Measurements from ENCODE around the gene TMEM272. TPM values are rescaled to one million over a fixed set of nuclear protein-coding genes. Genes with fewer than 3 reads are reported as not detected.

TMEM272 gene
- total RNA-seq, 5 donors from 2014 or later (not counting 1 experiment from before 2014, with no cell fraction given), result 5.2 to 9.0 (median 8.8) TPM

GRCh38 chr13:51793570-51794271 is 51.3 kb downstream of the TMEM272 start:
- H3K27ac Mint-ChIP-seq, result peak overlapping the region in 1 of 2 donors; percentile 34
- POLR2A ChIA-PET, result interaction anchor here (0.7 to 1.2 kb wide), 3 partner anchors 168 to 651 kb away, joined by 3 to 5 read pairs (median 3); no protein-coding TSS in a partner anchor
- DNase-seq (no peak), ATAC-seq (replicated peaks in 1 of 4) (peak in 1 of 4 experiments; percentile 31)
- H3K27ac ChIP-seq (ENCODE audit: low read length), result no peak overlapping the region
- WGBS (ENCODE audit: insufficient coverage), result 63% methylated on average over 3 of the region's 6 CpGs
- peaks cover 59% of the 10 kb centered on the region for H3K36me3 Mint-ChIP-seq
- peaks cover 0 to 20% of the 10 kb centered on the region in 2 donors for H3K36me3 ChIP-seq (ENCODE audit: control insufficient read depth in 2 of 2, extremely low read depth in 1 of 2, insufficient read depth in 1 of 2, low read length in 1 of 2)
- peaks cover 0 to 8% of the 10 kb centered on the region in 2 experiments for H3K4me1 ChIP-seq (ENCODE audit: control insufficient read depth in 1 of 2, extremely low read depth in 1 of 2, insufficient read depth in 2 of 2, low read length in 2 of 2)
- H3K4me3 Mint-ChIP-seq, result no peak overlapping the region
- peaks cover 13 to 27% (median 14%) of the 10 kb centered on the region in 3 donors for H3K4me1 Mint-ChIP-seq
- H3K27me3 Mint-ChIP-seq, result no peaks in the 10 kb centered on the region
- H3K9me3 ChIP-seq, result no peaks in the 10 kb centered on the region
- no peak overlapping the region for H3K4me3 ChIP-seq (ENCODE audit: control insufficient read depth in 1 of 2, extremely low read depth in 1 of 2, low read length in 1 of 2)
- no peaks in the 10 kb centered on the region for H3K27me3 ChIP-seq (replicated peaks in 1 of 2; ENCODE audit: control insufficient read depth in 2 of 2, extremely low read depth in 1 of 2, insufficient read depth in 2 of 2, low read length in 1 of 2)
- CTCF ChIA-PET, result no interaction called here
- no peaks in the 10 kb centered on the region for H3K9me3 Mint-ChIP-seq

DNA sequence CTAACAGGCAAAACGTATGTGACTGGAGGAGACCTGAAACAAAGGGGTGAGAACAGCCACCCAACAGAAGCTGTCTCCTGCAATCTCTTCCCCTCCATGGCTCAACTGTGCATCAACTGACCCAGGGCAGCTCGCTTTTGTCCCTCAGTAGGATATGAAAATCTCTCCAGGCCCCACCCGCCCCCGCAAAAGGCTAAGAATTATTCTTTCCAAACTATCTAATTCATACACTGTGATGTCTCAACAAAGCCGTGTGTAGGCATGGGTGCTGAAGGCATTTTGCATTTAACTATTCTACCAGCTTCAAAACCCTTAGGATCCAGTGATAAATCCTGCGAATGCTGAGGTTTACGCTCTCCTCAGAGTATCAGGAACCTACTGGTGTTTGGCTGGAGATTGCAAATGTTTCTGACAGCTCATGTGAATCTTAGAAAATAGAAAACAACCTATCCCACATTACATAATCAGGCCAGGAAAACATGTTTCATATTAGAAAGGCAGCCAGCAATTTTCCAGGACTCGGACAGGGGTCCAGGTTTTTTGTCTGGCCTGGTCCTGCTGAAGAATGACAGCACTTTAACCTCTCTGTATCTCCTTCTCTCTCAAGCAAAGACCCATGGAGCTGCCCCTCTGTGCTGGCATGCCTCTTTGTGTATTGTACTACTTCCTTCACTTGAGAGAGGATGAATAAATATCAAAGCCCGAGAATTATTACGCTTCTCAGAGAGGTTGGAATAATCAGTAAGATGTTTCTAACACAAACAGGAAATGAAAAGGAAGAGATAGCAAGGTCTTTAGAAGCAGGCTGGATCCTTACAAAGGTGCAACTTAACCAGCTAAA is 58.3 kb downstream of the TMEM272 start:
- H3K4me3 Mint-ChIP-seq, result no peak overlapping the region
- H3K4me1 Mint-ChIP-seq, result peaks cover 5 to 6% (median 6%) of the 10 kb centered on the region in 3 donors
- 90% methylated on average over 2 of the region's 10 CpGs for WGBS (ENCODE audit: insufficient coverage)

GRCh38 chr13:51785712-51786424 is 59.1 kb downstream of the TMEM272 start:
- Histone ChIP-seq H3K4me1 (ENCODE audit: control insufficient read depth in 1 of 2, extremely low read depth in 1 of 2, insufficient read depth in 2 of 2, low read length in 2 of 2) (peaks cover 0 to 4% of the 10 kb centered on the region in 2 experiments), H3K36me3 (ENCODE audit: control insufficient read depth in 2 of 2, extremely low read depth in 1 of 2, insufficient read depth in 1 of 2, low read length in 1 of 2) (peaks cover 2 to 11% of the 10 kb centered on the region in 2 donors), H3K9me3 (no peaks in the 10 kb centered on the region), H3K27me3 (replicated peaks in 1 of 2; ENCODE audit: control insufficient read depth in 2 of 2, extremely low read depth in 1 of 2, insufficient read depth in 2 of 2, low read length in 1 of 2) (no peaks in the 10 kb centered on the region), H3K27ac (ENCODE audit: low read length) (no peak overlapping the region), H3K4me3 (ENCODE audit: control insufficient read depth in 1 of 2, extremely low read depth in 1 of 2, low read length in 1 of 2) (no peak overlapping the region)
- DNase-seq (no peak), ATAC-seq (replicated peaks in 1 of 4) (peak in 1 of 4 experiments; percentile 24)
- no peaks in the 10 kb centered on the region for H3K9me3 Mint-ChIP-seq
- CTCF ChIA-PET, result interaction anchor here in 1 of 2 donors (0.6 kb wide), 1 partner anchor 346 kb away, joined by 4 read pairs; no protein-coding TSS in a partner anchor
- H3K4me3 Mint-ChIP-seq, result no peak overlapping the region
- no peaks in the 10 kb centered on the region for H3K27me3 Mint-ChIP-seq
- POLR2A ChIA-PET, result no interaction called here
- H3K27ac Mint-ChIP-seq, result no peak overlapping the region
- 81% methylated on average over 6 of the region's 12 CpGs for WGBS (ENCODE audit: insufficient coverage)
- H3K4me1 Mint-ChIP-seq, result peaks cover 5 to 6% (median 5%) of the 10 kb centered on the region in 3 donors
- peaks cover 48% of the 10 kb centered on the region for H3K36me3 Mint-ChIP-seq

More for the DNA sequence above, 58.3 kb downstream of the TMEM272 start:
- ATAC-seq (replicated peaks in 1 of 4) (no peak), DNase-seq (no peak)
- Histone ChIP-seq H3K27ac (ENCODE audit: low read length) (no peak overlapping the region), H3K4me3 (ENCODE audit: control insufficient read depth in 1 of 2, extremely low read depth in 1 of 2, low read length in 1 of 2) (no peak overlapping the region), H3K9me3 (no peaks in the 10 kb centered on the region), H3K36me3 (ENCODE audit: control insufficient read depth in 2 of 2, extremely low read depth in 1 of 2, insufficient read depth in 1 of 2, low read length in 1 of 2) (peaks cover 2 to 11% of the 10 kb centered on the region in 2 donors), H3K27me3 (replicated peaks in 1 of 2; ENCODE audit: control insufficient read depth in 2 of 2, extremely low read depth in 1 of 2, insufficient read depth in 2 of 2, low read length in 1 of 2) (no peaks in the 10 kb centered on the region), H3K4me1 (ENCODE audit: control insufficient read depth in 1 of 2, extremely low read depth in 1 of 2, insufficient read depth in 2 of 2, low read length in 2 of 2) (peaks cover 0 to 4% of the 10 kb centered on the region in 2 experiments)
- POLR2A ChIA-PET, result interaction anchor here in 1 of 2 donors (0.5 kb wide), 1 partner anchor 237 kb away, joined by 6 read pairs; no protein-coding TSS in a partner anchor
- CTCF ChIA-PET, result no interaction called here
- Mint-ChIP-seq H3K36me3 (peaks cover 50% of the 10 kb centered on the region), H3K27ac (no peak overlapping the region), H3K9me3 (no peaks in the 10 kb centered on the region), H3K27me3 (no peaks in the 10 kb centered on the region)

DNA sequence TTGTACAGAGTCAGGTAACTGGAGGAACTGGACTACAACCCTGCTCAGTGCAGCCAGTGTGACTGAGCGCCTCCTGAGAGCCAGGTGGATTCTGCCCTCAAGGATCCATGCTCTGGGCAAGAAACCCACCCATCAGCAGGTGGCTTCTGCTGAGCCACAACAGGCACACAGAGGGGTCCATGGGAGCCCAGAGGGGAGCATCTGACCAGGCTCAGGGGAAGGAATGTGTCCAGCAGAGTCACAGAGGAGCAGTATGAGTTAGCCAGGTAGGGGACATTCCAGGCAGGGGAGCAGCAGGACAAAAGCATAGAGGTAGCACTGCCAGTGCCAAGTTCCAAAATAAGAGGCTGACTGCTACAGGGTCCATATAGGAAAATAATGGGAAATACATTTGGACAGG is 60.9 kb downstream of the TMEM272 start:
- H3K27me3 ChIP-seq (replicated peaks in 1 of 2; ENCODE audit: control insufficient read depth in 2 of 2, extremely low read depth in 1 of 2, insufficient read depth in 2 of 2, low read length in 1 of 2), result no peaks in the 10 kb centered on the region
- H3K4me3 ChIP-seq (ENCODE audit: control insufficient read depth in 1 of 2, extremely low read depth in 1 of 2, low read length in 1 of 2), result no peak overlapping the region
- WGBS (ENCODE audit: insufficient coverage), result 86% methylated on average over 1 of the region's 1 CpG
- H3K9me3 Mint-ChIP-seq, result no peaks in the 10 kb centered on the region
- ATAC-seq (replicated peaks in 1 of 4) (no peak), DNase-seq (no peak)
- H3K36me3 ChIP-seq (ENCODE audit: control insufficient read depth in 2 of 2, extremely low read depth in 1 of 2, insufficient read depth in 1 of 2, low read length in 1 of 2), result peaks cover 4 to 7% of the 10 kb centered on the region in 2 donors
- ChIA-PET CTCF (interaction anchor here in 1 of 2 donors (0.6 kb wide), 1 partner anchor 339 kb away, joined by 4 read pairs; no protein-coding TSS in a partner anchor), POLR2A (no interaction called here)
- H3K4me1 Mint-ChIP-seq, result peaks cover 5 to 6% (median 5%) of the 10 kb centered on the region in 3 donors
- no peak overlapping the region for H3K27ac Mint-ChIP-seq
- no peak overlapping the region for H3K4me3 Mint-ChIP-seq
- H3K36me3 Mint-ChIP-seq, result peaks cover 37% of the 10 kb centered on the region
- no peak overlapping the region for H3K27ac ChIP-seq (ENCODE audit: low read length)
- H3K9me3 ChIP-seq, result no peaks in the 10 kb centered on the region
- H3K4me1 ChIP-seq (ENCODE audit: control insufficient read depth in 1 of 2, extremely low read depth in 1 of 2, insufficient read depth in 2 of 2, low read length in 2 of 2), result peaks cover 0 to 4% of the 10 kb centered on the region in 2 experiments
- no peaks in the 10 kb centered on the region for H3K27me3 Mint-ChIP-seq

GRCh38 chr13:51783428-51784094 is 61.4 kb downstream of the TMEM272 start:
- ChIA-PET CTCF (interaction anchor here in 1 of 2 donors (0.6 to 1.4 kb wide), 2 partner anchors 14 to 339 kb away, joined by 3 to 4 read pairs; no protein-coding TSS in a partner anchor), POLR2A (no interaction called here)
- H3K27me3 ChIP-seq (replicated peaks in 1 of 2; ENCODE audit: control insufficient read depth in 2 of 2, extremely low read depth in 1 of 2, insufficient read depth in 2 of 2, low read length in 1 of 2), result no peaks in the 10 kb centered on the region
- H3K4me3 Mint-ChIP-seq, result no peak overlapping the region
- H3K4me1 ChIP-seq (ENCODE audit: control insufficient read depth in 1 of 2, extremely low read depth in 1 of 2, insufficient read depth in 2 of 2, low read length in 2 of 2), result peaks cover 0 to 4% of the 10 kb centered on the region in 2 experiments
- H3K27me3 Mint-ChIP-seq, result no peaks in the 10 kb centered on the region
- peaks cover 35% of the 10 kb centered on the region for H3K36me3 Mint-ChIP-seq
- no peak overlapping the region for H3K27ac Mint-ChIP-seq
- no peak overlapping the region for H3K27ac ChIP-seq (ENCODE audit: low read length)
- H3K4me3 ChIP-seq (ENCODE audit: control insufficient read depth in 1 of 2, extremely low read depth in 1 of 2, low read length in 1 of 2), result no peak overlapping the region
- peaks cover 4 to 7% of the 10 kb centered on the region in 2 donors for H3K36me3 ChIP-seq (ENCODE audit: control insufficient read depth in 2 of 2, extremely low read depth in 1 of 2, insufficient read depth in 1 of 2, low read length in 1 of 2)
- H3K9me3 ChIP-seq, result no peaks in the 10 kb centered on the region
- no peak for DNase-seq
- H3K9me3 Mint-ChIP-seq, result no peaks in the 10 kb centered on the region
- WGBS (ENCODE audit: insufficient coverage), result 100% methylated on average over 2 of the region's 9 CpGs
- H3K4me1 Mint-ChIP-seq, result peaks cover 5 to 6% (median 5%) of the 10 kb centered on the region in 3 donors
- no peak for ATAC-seq (replicated peaks in 1 of 4)

Measured in T-cell (primary cell).